K562 (cell line): ENCODE results near the gene ENTPD8. TPM values are rescaled to one million over a fixed set of nuclear protein-coding genes. Genes with fewer than 3 reads are reported as not detected.

Source experiments
- ARID3A ChIP-seq: IDR thresholded peaks from 2 replicates; pipeline ENCODE4 v1.6.1; 2012; ENCODE audit warnings: low read depth, low read length, improper control_type of control experiment, borderline replicate concordance
- BMI1 ChIP-seq: fragments of 150-350 bp; IDR thresholded peaks from 2 replicates; pipeline ENCODE4 v1.6.1; 2014; ENCODE audit warnings: low read length
- CHCHD3 ChIP-seq: fragments of 250-450 bp; sonication (Bioruptor Pico); IDR thresholded peaks from 2 replicates; pipeline ENCODE4 v2.1.2; 2022; ENCODE audit warnings: mild to moderate bottlenecking
- GTF2B ChIP-seq: IDR thresholded peaks from 2 replicates; pipeline ENCODE4 v1.6.1; 2011; ENCODE audit not compliant: insufficient read length; ENCODE audit errors: extremely low read depth
- HDAC6 ChIP-seq: IDR thresholded peaks from 2 replicates; pipeline ENCODE4 v1.6.1; 2012; ENCODE audit warnings: low read depth, mild to moderate bottlenecking, control low read depth, inconsistent platforms, low read length, moderate library complexity
- IFI16 ChIP-seq: fragments of 250-450 bp; sonication (Bioruptor Pico); IDR thresholded peaks from 2 replicates; pipeline ENCODE4 v2.1.2; 2022; ENCODE audit warnings: mild to moderate bottlenecking, inconsistent platforms
- ILF3 ChIP-seq: fragments of 450-650 bp; IDR thresholded peaks from 2 replicates; pipeline ENCODE4 v1.6.1; 2018; ENCODE audit warnings: antibody characterized with exemption, mild to moderate bottlenecking, moderate library complexity, borderline replicate concordance
- OTX1 ChIP-seq: fragments of 450-650 bp; formaldehyde crosslinking; IDR thresholded peaks from 2 replicates; pipeline ENCODE4 v1.4.0; 2022; ENCODE audit warnings: mild to moderate bottlenecking
- POLR2AphosphoS5 ChIP-seq: IDR thresholded peaks from 2 replicates; pipeline ENCODE4 v1.6.1; 2011; ENCODE audit warnings: mild to moderate bottlenecking, low read depth, low read length, moderate library complexity; ENCODE audit not compliant: control insufficient read depth, insufficient read depth
- POLR2G ChIP-seq: fragments of 200-400 bp; formaldehyde crosslinking; IDR thresholded peaks from 2 replicates; pipeline ENCODE4 v1.6.1; 2017; ENCODE audit warnings: low read depth, mild to moderate bottlenecking, antibody characterized with exemption, low read length, moderate library complexity
- PRDM10 ChIP-seq: fragments of 450-650 bp; IDR thresholded peaks from 2 replicates; pipeline ENCODE4 v1.6.1; 2018; ENCODE audit not compliant: partially characterized antibody
- TCF15 ChIP-seq: fragments of 250-450 bp; sonication (Bioruptor Pico); IDR thresholded peaks from 2 replicates; pipeline ENCODE4 v1.8.0; 2022; ENCODE audit warnings: moderate library complexity, mild to moderate bottlenecking, inconsistent platforms
- TCF7L2 ChIP-seq: fragments of 150-350 bp; IDR thresholded peaks from 2 replicates; pipeline ENCODE4 v1.6.1; 2016; ENCODE audit warnings: low read depth, mild to moderate bottlenecking, low read length, moderate library complexity
- TFAP4 ChIP-seq: sonication (generic); formaldehyde crosslinking; IDR thresholded peaks from 2 replicates; pipeline ENCODE4 v1.8.0; 2022; ENCODE audit warnings: missing genetic modification reagents, mild to moderate bottlenecking, moderate library complexity, borderline replicate concordance
- ZHX1 ChIP-seq: fragments of 150-350 bp; conservative IDR thresholded peaks from 2 replicates; pipeline ENCODE4 v1.6.1; 2014; ENCODE audit warnings: low read length
- ZNF175 ChIP-seq: fragments of 200-800 bp; sonication (Bioruptor generic); IDR thresholded peaks from 2 replicates; pipeline ENCODE4 v1.6.1; 2016; ENCODE audit warnings: low read depth, mild to moderate bottlenecking, missing genetic modification characterization, missing compliant biosample characterization
- ZNF232 ChIP-seq: sonication (generic); formaldehyde crosslinking; IDR thresholded peaks from 2 replicates; pipeline ENCODE4 v1.8.0; 2022; ENCODE audit warnings: mild to moderate bottlenecking, missing genetic modification reagents
- polyA plus RNA-seq, 8 experiments: library from polyadenylated mRNA; depleted of rRNA in 4 of 8; stranded (reverse) in 5 of 8; unstranded in 3 of 8; fragments of >200 nt; fragmentation: Nextera tagmentation in 2 of 8; fragmentation: Illumina TruSeq in 1 of 8; extraction: Ambion mirVana in 2 of 8; extraction: Trizol in 1 of 8; gene quantifications; 2 replicates each; pipeline versions ENCODE4 v1.2.1 to v1.2.3, GENCODE V29; 2011 to 2014; ENCODE audit warnings: inconsistent platforms in 1 of 8, missing spikeins in 1 of 8
- total RNA-seq, 7 experiments: library from RNA; depleted of rRNA in 6 of 7; stranded (reverse); fragments of >200 nt in 6 of 7; fragmentation: Illumina TruSeq in 2 of 7; extraction: Trizol in 2 of 7; gene quantifications; 2 replicates each; pipeline versions ENCODE4 v1.2.1 to v1.2.3, GENCODE V29; 2011 to 2021; ENCODE audit warnings: low replicate concordance in 1 of 7

Gene ENTPD8
- total and polyA plus RNA-seq, 9 of the 15 experiments (the other 6 are each of a cell fraction or from before 2014, with no cell fraction given), result 0.06 to 0.27 (median 0.19) TPM; not detected in 5

GRCh38 chr9:137482094-137482781 lies 41.1 kb upstream of the ENTPD8 start (continued):
- TF ChIP-seq PRDM10 (no peak), BMI1 (no peak), IFI16 (CRISPR knock-in tag) (no peak), GTF2B (no peak), ZNF232 (CRISPR knock-in tag) (no peak; the same call in 1 of the 2 replicates), CHCHD3 (CRISPR knock-in tag) (no peak), ILF3 (no peak), OTX1 (CRISPR knock-in tag) (no peak; the same call in 1 of the 2 replicates), ZHX1 (no peak), ZNF175 (CRISPR knock-in tag) (no peak), TFAP4 (peak; percentile 35; the same call in 1 of the 2 replicates), TCF7L2 (no peak), POLR2AphosphoS5 (no peak), HDAC6 (no peak), POLR2G (no peak; the same call in 1 of the 2 replicates), ARID3A (no peak), TCF15 (no peak)
